H9 (cell line): ENCODE data around the gene ERI3. TPM values are rescaled to one million over a fixed set of nuclear protein-coding genes. Genes with fewer than 3 reads are reported as not detected.

ENCODE experiments used
- DNase-seq: peaks from one replicate; pipeline ENCODE4 v3.0.0-alpha.2; 2017
- H2AFZ ChIP-seq: one replicate; pipeline ENCODE4 v1.6.1; 2013; ENCODE audit warnings: mild to moderate bottlenecking, low read length, control low read depth, moderate library complexity
- H2AK5ac ChIP-seq: 2 replicates; pipeline ENCODE4 v1.6.1; 2013; ENCODE audit warnings: low read length, control low read depth, mixed read lengths; ENCODE audit not compliant: insufficient read length
- H2BK120ac ChIP-seq: one replicate; pipeline ENCODE4 v1.6.1; 2013; ENCODE audit warnings: low read depth, mild to moderate bottlenecking, low read length, control low read depth, inconsistent platforms; ENCODE audit not compliant: poor library complexity, severe bottlenecking
- H2BK12ac ChIP-seq: 2 replicates; pipeline ENCODE4 v1.6.1; 2013; ENCODE audit warnings: low read length, control low read depth, mixed read lengths, low read depth; ENCODE audit not compliant: insufficient read length
- H2BK15ac ChIP-seq: 2 replicates; pipeline ENCODE4 v1.6.1; 2013; ENCODE audit warnings: low read depth, low read length, control low read depth
- H2BK20ac ChIP-seq: one replicate; pipeline ENCODE4 v1.6.1; 2013; ENCODE audit warnings: low read depth, mild to moderate bottlenecking, low read length, control low read depth, inconsistent platforms; ENCODE audit not compliant: poor library complexity, severe bottlenecking
- H2BK5ac ChIP-seq: 2 replicates; pipeline ENCODE4 v1.6.1; 2013; ENCODE audit warnings: low read length, control low read depth, mixed read lengths; ENCODE audit not compliant: insufficient read length
- H3K14ac ChIP-seq: 2 replicates; pipeline ENCODE4 v1.6.1; 2013; ENCODE audit warnings: low read length, control low read depth; ENCODE audit not compliant: insufficient read depth
- H3K18ac ChIP-seq: 2 replicates; pipeline ENCODE4 v1.6.1; 2013; ENCODE audit warnings: low read depth, mild to moderate bottlenecking, mixed read lengths, low read length, control low read depth; ENCODE audit not compliant: insufficient read length
- H3K23ac ChIP-seq: 2 replicates; pipeline ENCODE4 v1.6.1; 2013; ENCODE audit warnings: low read length, control low read depth, mixed read lengths, low read depth; ENCODE audit not compliant: insufficient read length
- H3K23me2 ChIP-seq: 2 replicates; pipeline ENCODE4 v1.6.1; 2013; ENCODE audit warnings: low read depth, mild to moderate bottlenecking, mixed read lengths, low read length, control low read depth; ENCODE audit not compliant: insufficient read length, poor library complexity, severe bottlenecking
- H3K27ac ChIP-seq: 2 replicates; pipeline ENCODE4 v1.5.1; 2013; ENCODE audit warnings: low read length, control low read depth, mixed read lengths, low read depth; ENCODE audit not compliant: insufficient read length
- H3K27me3 ChIP-seq: 2 replicates; pipeline ENCODE4 v1.6.1; 2013; ENCODE audit warnings: low read length, control low read depth, inconsistent platforms; ENCODE audit not compliant: insufficient read depth
- H3K4ac ChIP-seq: 2 replicates; pipeline ENCODE4 v1.6.1; 2013; ENCODE audit warnings: low read depth, mild to moderate bottlenecking, control low read depth, inconsistent platforms, low read length, moderate library complexity
- H3K4me1 ChIP-seq: 2 replicates; pipeline ENCODE4 v1.6.1; 2013; ENCODE audit warnings: low read length, control low read depth, inconsistent platforms; ENCODE audit not compliant: insufficient read depth
- H3K4me2 ChIP-seq: 2 replicates; pipeline ENCODE4 v1.6.1; 2013; ENCODE audit warnings: low read length, control low read depth, mixed read lengths; ENCODE audit not compliant: insufficient read length, insufficient read depth
- H3K56ac ChIP-seq: 2 replicates; pipeline ENCODE4 v1.6.1; 2013; ENCODE audit warnings: low read depth, mild to moderate bottlenecking, mixed read lengths, low read length, control low read depth; ENCODE audit not compliant: insufficient read length
- H3K79me1 ChIP-seq: 2 replicates; pipeline ENCODE4 v1.6.1; 2013; ENCODE audit warnings: low read depth, mild to moderate bottlenecking, moderate library complexity, low read length, control low read depth, inconsistent platforms; ENCODE audit not compliant: insufficient read depth, poor library complexity, severe bottlenecking
- H3K79me2 ChIP-seq: 2 replicates; pipeline ENCODE4 v1.6.1; 2013; ENCODE audit warnings: low read length, control low read depth, inconsistent platforms; ENCODE audit not compliant: insufficient read depth
- H3K9ac ChIP-seq: 2 replicates; pipeline ENCODE4 v1.6.1; 2013; ENCODE audit warnings: low read length, control low read depth, mixed read lengths; ENCODE audit not compliant: insufficient read length; ENCODE audit errors: extremely low read depth
- H3K9me3 ChIP-seq: one replicate; pipeline ENCODE4 v1.6.1; 2013; ENCODE audit warnings: low read depth, low read length, inconsistent platforms; ENCODE audit not compliant: control insufficient read depth
- H3T11ph ChIP-seq: one replicate; pipeline ENCODE4 v1.6.1; 2013; ENCODE audit warnings: mild to moderate bottlenecking, low read length, control low read depth, inconsistent platforms
- H4K20me1 ChIP-seq: one replicate; pipeline ENCODE4 v1.6.1; 2013; ENCODE audit not compliant: control insufficient read depth, insufficient read length, insufficient read depth
- H4K5ac ChIP-seq: 2 replicates; pipeline ENCODE4 v1.6.1; 2013; ENCODE audit warnings: low read depth, mild to moderate bottlenecking, mixed read lengths, low read length, control low read depth; ENCODE audit not compliant: insufficient read length
- H4K8ac ChIP-seq: replicated peaks from 2 replicates; pipeline ENCODE4 v1.6.1; 2013; ENCODE audit warnings: low read length, control low read depth, mixed read lengths, low read depth; ENCODE audit not compliant: insufficient read length
- H4K91ac ChIP-seq: 2 replicates; pipeline ENCODE4 v1.6.1; 2013; ENCODE audit warnings: low read depth, mild to moderate bottlenecking, moderate library complexity, mixed read lengths, low read length, control low read depth; ENCODE audit not compliant: insufficient read length
- H3K27ac Mint-ChIP-seq, 3 experiments: 2 replicates in 2 of 3; 3 replicates in 1 of 3; pipeline ENCODE4 v1.8.0; 2020 to 2021; ENCODE audit warnings: mixed read lengths in 3 of 3, mild to moderate bottlenecking in 1 of 3, moderate library complexity in 1 of 3
- H3K27me3 Mint-ChIP-seq: 2 replicates; pipeline ENCODE4 v1.8.0; 2021; ENCODE audit warnings: low read depth, mild to moderate bottlenecking, moderate library complexity, mixed read lengths
- H3K36me3 Mint-ChIP-seq, 3 experiments: 2 replicates in 2 of 3; 3 replicates in 1 of 3; pipeline ENCODE4 v1.8.0; 2020 to 2021; ENCODE audit warnings: low read depth in 3 of 3, mixed read lengths in 3 of 3; ENCODE audit not compliant: insufficient read depth in 1 of 3
- H3K4me1 Mint-ChIP-seq, 2 experiments: 2 replicates each; pipeline ENCODE4 v1.8.0; 2020; ENCODE audit warnings: mixed read lengths in 2 of 2
- H3K4me3 Mint-ChIP-seq, 2 experiments: 2 replicates in 1 of 2; 3 replicates in 1 of 2; pipeline ENCODE4 v1.8.0; 2020 to 2021; ENCODE audit warnings: mild to moderate bottlenecking in 2 of 2, mixed read lengths in 2 of 2, moderate library complexity in 1 of 2
- H3K9me3 Mint-ChIP-seq, 2 experiments: 2 replicates in 1 of 2; 3 replicates in 1 of 2; pipeline ENCODE4 v1.8.0; 2020; ENCODE audit warnings: mild to moderate bottlenecking in 2 of 2, mixed read lengths in 2 of 2, moderate library complexity in 1 of 2
- CTCF ChIP-seq: fragments of 200-600 bp; sonication (generic); conservative IDR thresholded peaks from 3 replicates; pipeline ENCODE4 v1.8.0; 2021; ENCODE audit warnings: antibody characterized with exemption, mild to moderate bottlenecking
- WGBS: extraction: QIAGEN DNeasy Blood & Tissue Kit; methylation state at CpG from one replicate; pipeline ENCODE4 v1.1.7; 2013; ENCODE audit warnings: missing lambda C conversion rate, low lambda C conversion rate, mixed read lengths; ENCODE audit not compliant: insufficient read length; ENCODE audit errors: extremely low coverage; 5-methylcytosine and 5-hydroxymethylcytosine counted together
- total RNA-seq: library from RNA; stranded (reverse); gene quantifications from 2 replicates; pipeline ENCODE4 v1.2.1, GENCODE V29; 2021

Gene ERI3
- total RNA-seq, 1 experiment from 2014 or later: 61.6 TPM

GRCh38 chr1:44346878-44347277, 8.2 kb downstream of the ERI3 start:
- no peak overlapping the region for H3K18ac ChIP-seq
- H2BK5ac ChIP-seq: no peak overlapping the region
- no peak overlapping the region for H3K4me3 Mint-ChIP-seq
- no peak for DNase-seq
- H3K27ac Mint-ChIP-seq: no peak overlapping the region
- peaks cover 0 to 4% (median 0%) of the 10 kb centered on the region in 3 experiments; a peak in 1 of 7 replicates for H3K36me3 Mint-ChIP-seq
- H4K91ac ChIP-seq: no peak overlapping the region
- no peak overlapping the region for H2BK15ac ChIP-seq
- no peaks in the 10 kb centered on the region for H4K20me1 ChIP-seq
- H3K9me3 Mint-ChIP-seq: no peaks in the 10 kb centered on the region
- H3K4me2 ChIP-seq: no peak overlapping the region
- H4K5ac ChIP-seq: no peak overlapping the region
- no peak overlapping the region for H3T11ph ChIP-seq
- no peak overlapping the region for H2BK120ac ChIP-seq
- no peak overlapping the region for H4K8ac ChIP-seq
- H3K9me3 ChIP-seq: no peaks in the 10 kb centered on the region
- H3K56ac ChIP-seq: no peak overlapping the region
- peaks cover 2% of the 10 kb centered on the region; the same call in 1 of the 2 replicates for H3K79me2 ChIP-seq
- peaks cover 3% of the 10 kb centered on the region; the same call in 1 of the 2 replicates for H3K4me1 ChIP-seq
- no peak overlapping the region for H2BK12ac ChIP-seq
- no peak for TF ChIP-seq CTCF
- H3K23me2 ChIP-seq: no peaks in the 10 kb centered on the region
- H2AFZ ChIP-seq: no peak overlapping the region
- no peak overlapping the region for H2AK5ac ChIP-seq
- no peak overlapping the region for H3K27ac ChIP-seq
- no peaks in the 10 kb centered on the region for H3K27me3 Mint-ChIP-seq
- no peak overlapping the region for H3K9ac ChIP-seq
- no CpG with 5 or more reads among the region's 6 CpGs for WGBS
- no peaks in the 10 kb centered on the region for H3K79me1 ChIP-seq
- no peak overlapping the region for H3K23ac ChIP-seq
- H3K4me1 Mint-ChIP-seq: peaks cover 30 to 40% of the 10 kb centered on the region in 2 experiments
- no peak overlapping the region for H3K14ac ChIP-seq
- no peak overlapping the region for H3K4ac ChIP-seq
- H3K27me3 ChIP-seq: no peaks in the 10 kb centered on the region
- H2BK20ac ChIP-seq: no peak overlapping the region
